Right ventricle myocardium superior (tissue), 1 donor: ENCODE data around the gene RP9. TPM values are rescaled to one million over a fixed set of nuclear protein-coding genes. Genes with fewer than 3 reads are reported as not detected.

Experiments
- total RNA-seq: library from RNA; stranded (reverse); fragmentation: NEBNext Ultra II Directional; extraction: Animal tissue kit (Norgen Biotek cat#: 25700); gene quantifications from one replicate; pipeline ENCODE4 v1.2.1, GENCODE V29; 2021
- donor health status: DM: no; HTN: yes; CAD: no; lungs with severe emphysema.

Gene RP9
- total RNA-seq, 1 donor from 2014 or later = 20.1 TPM

Other genes starting within 250 kb of the RP9 start
- 25.1 TPM for gene KBTBD2, start 217.6 kb downstream of the RP9 start, total RNA-seq
- gene FKBP9, start 152.0 kb downstream of the RP9 start, total RNA-seq = 120 TPM
- 21.6 TPM for gene NT5C3A, start 46.6 kb downstream of the RP9 start, total RNA-seq
- 8.7 TPM for gene BBS9, start 20.2 kb upstream of the RP9 start, total RNA-seq